H9 (cell line): Measurements from ENCODE around the gene SEC22C. TPM values are rescaled to one million over a fixed set of nuclear protein-coding genes. Genes with fewer than 3 reads are reported as not detected.
A peak's percentile ranks its signal among the peaks of the same experiment; 100 is the strongest.

Source experiments
- DNase-seq: peaks from one replicate; pipeline ENCODE4 v3.0.0-alpha.2; 2017
- H2AFZ ChIP-seq: one replicate; pipeline ENCODE4 v1.6.1; 2013; ENCODE audit warnings: mild to moderate bottlenecking, low read length, control low read depth, moderate library complexity
- H2AK5ac ChIP-seq: 2 replicates; pipeline ENCODE4 v1.6.1; 2013; ENCODE audit warnings: low read length, control low read depth, mixed read lengths; ENCODE audit not compliant: insufficient read length
- H2BK120ac ChIP-seq: one replicate; pipeline ENCODE4 v1.6.1; 2013; ENCODE audit warnings: low read depth, mild to moderate bottlenecking, low read length, control low read depth, inconsistent platforms; ENCODE audit not compliant: poor library complexity, severe bottlenecking
- H2BK12ac ChIP-seq: 2 replicates; pipeline ENCODE4 v1.6.1; 2013; ENCODE audit warnings: low read length, control low read depth, mixed read lengths, low read depth; ENCODE audit not compliant: insufficient read length
- H2BK15ac ChIP-seq: 2 replicates; pipeline ENCODE4 v1.6.1; 2013; ENCODE audit warnings: low read depth, low read length, control low read depth
- H2BK20ac ChIP-seq: one replicate; pipeline ENCODE4 v1.6.1; 2013; ENCODE audit warnings: low read depth, mild to moderate bottlenecking, low read length, control low read depth, inconsistent platforms; ENCODE audit not compliant: poor library complexity, severe bottlenecking
- H2BK5ac ChIP-seq: 2 replicates; pipeline ENCODE4 v1.6.1; 2013; ENCODE audit warnings: low read length, control low read depth, mixed read lengths; ENCODE audit not compliant: insufficient read length
- H3K14ac ChIP-seq: 2 replicates; pipeline ENCODE4 v1.6.1; 2013; ENCODE audit warnings: low read length, control low read depth; ENCODE audit not compliant: insufficient read depth
- H3K18ac ChIP-seq: 2 replicates; pipeline ENCODE4 v1.6.1; 2013; ENCODE audit warnings: low read depth, mild to moderate bottlenecking, mixed read lengths, low read length, control low read depth; ENCODE audit not compliant: insufficient read length
- H3K23ac ChIP-seq: 2 replicates; pipeline ENCODE4 v1.6.1; 2013; ENCODE audit warnings: low read length, control low read depth, mixed read lengths, low read depth; ENCODE audit not compliant: insufficient read length
- H3K23me2 ChIP-seq: 2 replicates; pipeline ENCODE4 v1.6.1; 2013; ENCODE audit warnings: low read depth, mild to moderate bottlenecking, mixed read lengths, low read length, control low read depth; ENCODE audit not compliant: insufficient read length, poor library complexity, severe bottlenecking
- H3K27ac ChIP-seq: 2 replicates; pipeline ENCODE4 v1.5.1; 2013; ENCODE audit warnings: low read length, control low read depth, mixed read lengths, low read depth; ENCODE audit not compliant: insufficient read length
- H3K27me3 ChIP-seq: 2 replicates; pipeline ENCODE4 v1.6.1; 2013; ENCODE audit warnings: low read length, control low read depth, inconsistent platforms; ENCODE audit not compliant: insufficient read depth
- H3K4ac ChIP-seq: 2 replicates; pipeline ENCODE4 v1.6.1; 2013; ENCODE audit warnings: low read depth, mild to moderate bottlenecking, control low read depth, inconsistent platforms, low read length, moderate library complexity
- H3K4me1 ChIP-seq: 2 replicates; pipeline ENCODE4 v1.6.1; 2013; ENCODE audit warnings: low read length, control low read depth, inconsistent platforms; ENCODE audit not compliant: insufficient read depth
- H3K4me2 ChIP-seq: 2 replicates; pipeline ENCODE4 v1.6.1; 2013; ENCODE audit warnings: low read length, control low read depth, mixed read lengths; ENCODE audit not compliant: insufficient read length, insufficient read depth
- H3K56ac ChIP-seq: 2 replicates; pipeline ENCODE4 v1.6.1; 2013; ENCODE audit warnings: low read depth, mild to moderate bottlenecking, mixed read lengths, low read length, control low read depth; ENCODE audit not compliant: insufficient read length
- H3K79me1 ChIP-seq: 2 replicates; pipeline ENCODE4 v1.6.1; 2013; ENCODE audit warnings: low read depth, mild to moderate bottlenecking, moderate library complexity, low read length, control low read depth, inconsistent platforms; ENCODE audit not compliant: insufficient read depth, poor library complexity, severe bottlenecking
- H3K79me2 ChIP-seq: 2 replicates; pipeline ENCODE4 v1.6.1; 2013; ENCODE audit warnings: low read length, control low read depth, inconsistent platforms; ENCODE audit not compliant: insufficient read depth
- H3K9ac ChIP-seq: 2 replicates; pipeline ENCODE4 v1.6.1; 2013; ENCODE audit warnings: low read length, control low read depth, mixed read lengths; ENCODE audit not compliant: insufficient read length; ENCODE audit errors: extremely low read depth
- H3K9me3 ChIP-seq: one replicate; pipeline ENCODE4 v1.6.1; 2013; ENCODE audit warnings: low read depth, low read length, inconsistent platforms; ENCODE audit not compliant: control insufficient read depth
- H3T11ph ChIP-seq: one replicate; pipeline ENCODE4 v1.6.1; 2013; ENCODE audit warnings: mild to moderate bottlenecking, low read length, control low read depth, inconsistent platforms
- H4K20me1 ChIP-seq: one replicate; pipeline ENCODE4 v1.6.1; 2013; ENCODE audit not compliant: control insufficient read depth, insufficient read length, insufficient read depth
- H4K5ac ChIP-seq: 2 replicates; pipeline ENCODE4 v1.6.1; 2013; ENCODE audit warnings: low read depth, mild to moderate bottlenecking, mixed read lengths, low read length, control low read depth; ENCODE audit not compliant: insufficient read length
- H4K8ac ChIP-seq: replicated peaks from 2 replicates; pipeline ENCODE4 v1.6.1; 2013; ENCODE audit warnings: low read length, control low read depth, mixed read lengths, low read depth; ENCODE audit not compliant: insufficient read length
- H4K91ac ChIP-seq: 2 replicates; pipeline ENCODE4 v1.6.1; 2013; ENCODE audit warnings: low read depth, mild to moderate bottlenecking, moderate library complexity, mixed read lengths, low read length, control low read depth; ENCODE audit not compliant: insufficient read length
- H3K27ac Mint-ChIP-seq, 3 experiments: 2 replicates in 2 of 3; 3 replicates in 1 of 3; pipeline ENCODE4 v1.8.0; 2020 to 2021; ENCODE audit warnings: mixed read lengths in 3 of 3, mild to moderate bottlenecking in 1 of 3, moderate library complexity in 1 of 3
- H3K27me3 Mint-ChIP-seq: 2 replicates; pipeline ENCODE4 v1.8.0; 2021; ENCODE audit warnings: low read depth, mild to moderate bottlenecking, moderate library complexity, mixed read lengths
- H3K36me3 Mint-ChIP-seq, 3 experiments: 2 replicates in 2 of 3; 3 replicates in 1 of 3; pipeline ENCODE4 v1.8.0; 2020 to 2021; ENCODE audit warnings: low read depth in 3 of 3, mixed read lengths in 3 of 3; ENCODE audit not compliant: insufficient read depth in 1 of 3
- H3K4me1 Mint-ChIP-seq, 2 experiments: 2 replicates each; pipeline ENCODE4 v1.8.0; 2020; ENCODE audit warnings: mixed read lengths in 2 of 2
- H3K4me3 Mint-ChIP-seq, 2 experiments: 2 replicates in 1 of 2; 3 replicates in 1 of 2; pipeline ENCODE4 v1.8.0; 2020 to 2021; ENCODE audit warnings: mild to moderate bottlenecking in 2 of 2, mixed read lengths in 2 of 2, moderate library complexity in 1 of 2
- H3K9me3 Mint-ChIP-seq, 2 experiments: 2 replicates in 1 of 2; 3 replicates in 1 of 2; pipeline ENCODE4 v1.8.0; 2020; ENCODE audit warnings: mild to moderate bottlenecking in 2 of 2, mixed read lengths in 2 of 2, moderate library complexity in 1 of 2
- whole genome bisulfite sequencing: extraction: QIAGEN DNeasy Blood & Tissue Kit; methylation state at CpG from one replicate; pipeline ENCODE4 v1.1.7; 2013; ENCODE audit warnings: missing lambda C conversion rate, low lambda C conversion rate, mixed read lengths; ENCODE audit not compliant: insufficient read length; ENCODE audit errors: extremely low coverage; 5-methylcytosine and 5-hydroxymethylcytosine counted together
- total RNA-seq: library from RNA; stranded (reverse); gene quantifications from 2 replicates; pipeline ENCODE4 v1.2.1, GENCODE V29; 2021
- TF ChIP-seq, protein P1 (sequence below): fragments of 200-600 bp; sonication (generic); conservative IDR thresholded peaks from 3 replicates; pipeline ENCODE4 v1.8.0; 2021; ENCODE audit warnings: antibody characterized with exemption, mild to moderate bottlenecking

SEC22C gene
- total RNA-seq, 1 experiment from 2014 or later: 28.2 TPM

DNA sequence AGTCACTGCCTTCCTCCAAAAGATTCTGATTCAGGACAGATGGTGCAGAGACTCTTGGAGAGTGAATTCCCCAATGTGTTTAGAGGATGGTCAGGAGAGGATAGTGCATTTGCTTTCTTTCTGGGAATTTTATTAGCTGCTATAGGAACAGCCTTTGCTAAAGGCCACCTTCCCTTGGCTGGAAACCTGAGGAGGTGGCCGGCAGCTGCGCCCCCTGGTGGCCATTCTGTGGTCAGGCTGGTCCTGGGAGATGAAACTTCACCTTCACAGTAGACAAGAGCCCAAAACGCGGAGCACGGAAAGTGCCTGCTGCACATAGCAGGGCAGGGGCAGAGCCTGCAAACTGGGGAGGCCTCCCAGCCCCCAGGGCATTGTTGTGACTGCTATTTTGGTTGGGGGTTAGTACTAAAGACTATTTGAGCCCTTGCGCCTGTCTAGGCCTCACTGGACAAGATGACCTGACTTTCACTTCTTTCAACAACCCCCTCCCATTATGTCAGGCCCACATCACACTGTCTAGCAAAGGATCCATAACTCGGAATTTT, 34.3 kb downstream of the SEC22C start:
- Histone ChIP-seq H2AFZ (no peak overlapping the region), H3K9me3 (no peaks in the 10 kb centered on the region), H4K91ac (no peak overlapping the region), H2BK12ac (no peak overlapping the region), H4K8ac (no peak overlapping the region), H3K4me2 (no peak overlapping the region), H3K56ac (no peak overlapping the region), H3K4me1 (no peaks in the 10 kb centered on the region), H3T11ph (no peak overlapping the region), H2BK5ac (no peak overlapping the region), H3K9ac (no peak overlapping the region), H3K4ac (no peak overlapping the region), H3K27me3 (no peaks in the 10 kb centered on the region), H3K79me2 (peaks cover 1% of the 10 kb centered on the region; the same call in 1 of the 2 replicates), H3K27ac (no peak overlapping the region), H2BK15ac (no peak overlapping the region), H2BK20ac (no peak overlapping the region), H3K14ac (no peak overlapping the region), H3K79me1 (no peaks in the 10 kb centered on the region), H4K20me1 (no peaks in the 10 kb centered on the region), H3K23me2 (no peaks in the 10 kb centered on the region), H2BK120ac (no peak overlapping the region), H3K23ac (no peak overlapping the region), H4K5ac (no peak overlapping the region), H2AK5ac (no peak overlapping the region), H3K18ac (no peak overlapping the region)
- H3K36me3 Mint-ChIP-seq: peaks cover 0 to 16% (median 9%) of the 10 kb centered on the region in 3 experiments; a peak in 5 of 7 replicates
- DNase-seq: peak; percentile 81
- peaks cover 0 to 3% of the 10 kb centered on the region in 2 experiments; a peak in 2 of 4 replicates for H3K4me1 Mint-ChIP-seq
- no CpG with 5 or more reads among the region's 7 CpGs for WGBS
- H3K9me3 Mint-ChIP-seq: no peaks in the 10 kb centered on the region
- H3K4me3 Mint-ChIP-seq: no peak overlapping the region
- H3K27ac Mint-ChIP-seq: no peak overlapping the region
- H3K27me3 Mint-ChIP-seq: no peaks in the 10 kb centered on the region; the same call in none of the 2 replicates
- TF ChIP-seq, protein P1, sequence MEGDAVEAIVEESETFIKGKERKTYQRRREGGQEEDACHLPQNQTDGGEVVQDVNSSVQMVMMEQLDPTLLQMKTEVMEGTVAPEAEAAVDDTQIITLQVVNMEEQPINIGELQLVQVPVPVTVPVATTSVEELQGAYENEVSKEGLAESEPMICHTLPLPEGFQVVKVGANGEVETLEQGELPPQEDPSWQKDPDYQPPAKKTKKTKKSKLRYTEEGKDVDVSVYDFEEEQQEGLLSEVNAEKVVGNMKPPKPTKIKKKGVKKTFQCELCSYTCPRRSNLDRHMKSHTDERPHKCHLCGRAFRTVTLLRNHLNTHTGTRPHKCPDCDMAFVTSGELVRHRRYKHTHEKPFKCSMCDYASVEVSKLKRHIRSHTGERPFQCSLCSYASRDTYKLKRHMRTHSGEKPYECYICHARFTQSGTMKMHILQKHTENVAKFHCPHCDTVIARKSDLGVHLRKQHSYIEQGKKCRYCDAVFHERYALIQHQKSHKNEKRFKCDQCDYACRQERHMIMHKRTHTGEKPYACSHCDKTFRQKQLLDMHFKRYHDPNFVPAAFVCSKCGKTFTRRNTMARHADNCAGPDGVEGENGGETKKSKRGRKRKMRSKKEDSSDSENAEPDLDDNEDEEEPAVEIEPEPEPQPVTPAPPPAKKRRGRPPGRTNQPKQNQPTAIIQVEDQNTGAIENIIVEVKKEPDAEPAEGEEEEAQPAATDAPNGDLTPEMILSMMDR: peak; percentile 97
